Peyer's patch (tissue), 4 donors: ENCODE results near the gene BAZ1A.

ENCODE experiments used
- CTCF ChIP-seq, 6 experiments: fragments of 450-650 bp in 4 of 6; fragments of 200-600 bp in 2 of 6; sonication (generic) in 1 of 6; IDR thresholded peaks; one replicate each; pipeline ENCODE4 v1.5.1; 2017 to 2019; ENCODE audit warnings: antibody characterized with exemption in 6 of 6, mild to moderate bottlenecking in 3 of 6, moderate library complexity in 1 of 6
- POLR2A ChIP-seq, 2 donors: fragments of 450-650 bp; IDR thresholded peaks; one replicate each; pipeline ENCODE4 v1.5.1; 2017; ENCODE audit warnings: antibody characterized with exemption in 2 of 2, mild to moderate bottlenecking in 2 of 2, moderate library complexity in 2 of 2

DNA sequence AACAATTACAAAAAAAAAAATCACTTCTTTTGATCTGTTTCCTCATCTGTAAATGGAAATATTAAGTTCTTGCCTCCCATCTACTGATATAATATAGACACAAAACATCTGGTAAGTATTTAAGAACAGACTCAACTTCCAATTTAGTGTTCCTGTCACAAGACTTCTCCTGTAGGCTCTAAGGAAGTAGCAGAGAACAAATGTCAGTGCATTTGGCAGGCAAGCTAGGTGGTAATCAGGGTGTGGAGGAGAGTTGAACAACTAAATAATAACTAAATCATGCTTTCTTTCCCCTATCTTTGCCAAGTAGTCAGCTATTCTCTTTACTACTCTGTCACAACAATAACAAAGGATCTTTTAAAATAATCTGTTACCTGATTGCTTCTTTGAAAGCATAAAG is 22.1 kb downstream of the BAZ1A start:
- TF ChIP-seq CTCF (IDR thresholded peaks at IDR 0.05) (no peak), POLR2A (IDR thresholded peaks at IDR 0.05) (no peak)
